Bronchial epithelial cell (primary cell): ENCODE results near the gene ANKRD44. TPM values are rescaled to one million over a fixed set of nuclear protein-coding genes. Genes with fewer than 3 reads are reported as not detected.

ENCODE experiments used
- DNase-seq: peaks from one replicate; pipeline ENCODE4 v3.0.0-alpha.2; 2010; ENCODE audit warnings: low read depth
- FAIRE-seq: peaks from 2 replicates; lab custom pipeline; 2011; peaks lifted over from hg19 to GRCh38; lab: Jason Lieb, UNC
- H3K27me3 ChIP-seq: 2 replicates; pipeline ENCODE4 v1.5.1; 2011; ENCODE audit warnings: low read length; ENCODE audit not compliant: control insufficient read depth, insufficient read depth
- H3K36me3 ChIP-seq: 2 replicates; pipeline ENCODE4 v1.5.1; 2011; ENCODE audit warnings: low read length; ENCODE audit not compliant: control insufficient read depth, insufficient read depth
- H3K4me3 ChIP-seq: 2 replicates; pipeline ENCODE4 v1.5.1; 2011; ENCODE audit warnings: mild to moderate bottlenecking, low read depth, low read length, control low read depth
- total RNA-seq: library from RNA; depleted of rRNA; stranded (reverse); fragments of >200 nt; gene quantifications from 2 replicates; pipeline ENCODE4 v1.2.1, GENCODE V29; 2014
- TF ChIP-seq, protein P1 (sequence below): IDR thresholded peaks from 2 replicates; pipeline ENCODE4 v1.5.1; 2011; ENCODE audit warnings: mild to moderate bottlenecking, moderate library complexity, low read length, control low read depth, inconsistent platforms; ENCODE audit not compliant: insufficient read depth, severe bottlenecking

Gene ANKRD44
- total RNA-seq, 1 donor from 2014 or later, result 0.26 TPM

DNA sequence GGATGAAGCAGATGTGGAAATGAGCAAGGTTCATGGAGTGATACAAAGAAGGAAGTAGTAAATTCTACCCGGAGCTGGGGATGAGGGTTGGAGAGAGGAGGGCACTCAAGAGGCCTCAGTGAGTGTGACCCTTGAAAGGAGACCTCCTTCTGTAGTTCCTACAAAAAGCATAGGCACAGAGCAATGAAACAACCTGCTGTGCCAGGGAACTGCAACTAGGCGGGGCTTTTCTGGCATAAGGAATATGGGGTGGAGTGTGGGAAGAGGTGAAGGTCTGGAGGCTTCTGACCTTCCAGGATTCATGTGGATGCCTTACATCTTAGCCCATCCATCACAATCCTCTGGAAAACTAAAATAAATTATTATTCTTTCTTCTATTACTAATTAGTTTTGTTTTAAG, 358.6 kb downstream of the ANKRD44 start:
- Histone ChIP-seq H3K27me3 (no peaks in the 10 kb centered on the region), H3K4me3 (no peak overlapping the region), H3K36me3 (no peaks in the 10 kb centered on the region)
- TF ChIP-seq, protein P1, sequence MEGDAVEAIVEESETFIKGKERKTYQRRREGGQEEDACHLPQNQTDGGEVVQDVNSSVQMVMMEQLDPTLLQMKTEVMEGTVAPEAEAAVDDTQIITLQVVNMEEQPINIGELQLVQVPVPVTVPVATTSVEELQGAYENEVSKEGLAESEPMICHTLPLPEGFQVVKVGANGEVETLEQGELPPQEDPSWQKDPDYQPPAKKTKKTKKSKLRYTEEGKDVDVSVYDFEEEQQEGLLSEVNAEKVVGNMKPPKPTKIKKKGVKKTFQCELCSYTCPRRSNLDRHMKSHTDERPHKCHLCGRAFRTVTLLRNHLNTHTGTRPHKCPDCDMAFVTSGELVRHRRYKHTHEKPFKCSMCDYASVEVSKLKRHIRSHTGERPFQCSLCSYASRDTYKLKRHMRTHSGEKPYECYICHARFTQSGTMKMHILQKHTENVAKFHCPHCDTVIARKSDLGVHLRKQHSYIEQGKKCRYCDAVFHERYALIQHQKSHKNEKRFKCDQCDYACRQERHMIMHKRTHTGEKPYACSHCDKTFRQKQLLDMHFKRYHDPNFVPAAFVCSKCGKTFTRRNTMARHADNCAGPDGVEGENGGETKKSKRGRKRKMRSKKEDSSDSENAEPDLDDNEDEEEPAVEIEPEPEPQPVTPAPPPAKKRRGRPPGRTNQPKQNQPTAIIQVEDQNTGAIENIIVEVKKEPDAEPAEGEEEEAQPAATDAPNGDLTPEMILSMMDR, result no peak
- DNase-seq, result no peak
- FAIRE-seq, result no peak

DNA sequence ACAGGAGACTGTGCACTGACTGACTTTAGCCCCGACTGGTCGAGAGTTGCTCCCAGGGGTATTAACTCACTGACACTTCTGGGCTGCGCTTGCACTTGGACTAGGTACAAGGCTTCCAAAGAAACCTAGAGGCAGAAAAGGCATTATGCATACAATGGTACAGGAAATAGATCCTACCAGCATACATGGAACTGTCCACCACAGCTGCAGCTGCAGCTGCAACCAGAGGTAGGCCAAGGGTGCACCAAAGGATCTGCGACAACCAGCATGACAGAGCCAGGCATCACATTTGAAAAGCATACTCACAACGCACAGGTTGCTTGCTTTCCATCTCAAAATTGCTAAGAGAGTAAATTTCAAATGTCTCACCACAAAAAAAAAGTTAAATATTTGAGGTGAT, 361.5 kb downstream of the ANKRD44 start:
- FAIRE-seq, result peak; percentile 66
- no peak overlapping the region for H3K4me3 ChIP-seq
- TF ChIP-seq, protein P1, result no peak
- H3K27me3 ChIP-seq, result no peaks in the 10 kb centered on the region
- no peaks in the 10 kb centered on the region for H3K36me3 ChIP-seq
- DNase-seq, result no peak

DNA sequence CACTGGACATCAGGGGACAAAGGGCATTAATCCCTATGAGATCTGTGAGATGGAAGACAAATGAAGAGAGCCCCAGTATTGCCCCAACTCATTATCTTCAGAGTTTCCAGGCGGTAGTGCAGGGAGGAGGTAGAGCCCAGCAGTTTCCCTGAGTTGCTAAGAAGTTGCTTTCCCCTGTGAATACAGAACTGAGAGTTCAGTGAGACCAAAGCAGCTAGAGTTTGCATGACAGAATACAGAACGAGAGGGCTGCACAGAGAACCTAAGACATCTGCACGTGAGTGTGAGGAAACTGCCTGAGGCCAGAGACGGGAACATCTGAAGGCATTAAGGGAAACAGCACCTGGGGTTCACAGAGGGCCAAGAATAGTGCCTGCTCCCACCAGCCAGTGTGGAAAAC, 366.0 kb downstream of the ANKRD44 start:
- H3K36me3 ChIP-seq, result no peaks in the 10 kb centered on the region
- no peak for FAIRE-seq
- no peak for DNase-seq
- TF ChIP-seq, protein P1, result no peak
- no peak overlapping the region for H3K4me3 ChIP-seq
- no peaks in the 10 kb centered on the region for H3K27me3 ChIP-seq

DNA sequence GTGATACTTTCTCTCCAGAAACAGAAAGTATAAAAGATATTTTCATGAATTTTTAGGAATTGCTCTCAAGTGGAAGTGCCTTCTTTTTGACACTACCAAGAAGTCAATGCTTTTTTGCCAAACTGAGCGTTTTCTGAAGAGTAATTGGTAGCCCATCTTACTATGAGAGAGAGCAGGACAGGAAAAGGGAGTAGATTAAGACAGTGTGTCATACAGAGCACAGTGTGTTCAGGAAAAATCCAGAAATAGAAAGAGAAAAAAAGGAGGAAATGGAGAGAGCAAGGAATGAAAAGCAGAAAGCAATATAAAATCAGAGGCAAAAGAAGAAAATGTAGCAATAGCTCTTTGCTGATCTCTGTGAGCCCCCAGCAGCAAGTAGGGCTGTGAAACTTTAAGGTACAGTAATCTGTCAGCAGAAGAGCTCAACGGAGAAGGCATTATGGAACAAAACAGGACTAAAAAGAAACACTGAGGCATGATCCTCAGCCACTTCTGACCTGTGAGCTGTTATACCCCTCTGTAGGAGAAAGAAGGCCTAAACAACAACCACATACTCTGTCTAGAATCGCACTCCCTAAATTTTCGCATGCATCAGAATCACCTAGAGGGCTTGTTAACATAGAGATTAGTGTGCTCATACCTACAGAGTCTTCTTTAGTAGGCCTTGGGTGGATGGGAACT, 369.0 kb downstream of the ANKRD44 start:
- FAIRE-seq, result no peak
- TF ChIP-seq, protein P1, result no peak
- DNase-seq, result no peak
- Histone ChIP-seq H3K4me3 (no peak overlapping the region), H3K36me3 (no peaks in the 10 kb centered on the region), H3K27me3 (no peaks in the 10 kb centered on the region)

DNA sequence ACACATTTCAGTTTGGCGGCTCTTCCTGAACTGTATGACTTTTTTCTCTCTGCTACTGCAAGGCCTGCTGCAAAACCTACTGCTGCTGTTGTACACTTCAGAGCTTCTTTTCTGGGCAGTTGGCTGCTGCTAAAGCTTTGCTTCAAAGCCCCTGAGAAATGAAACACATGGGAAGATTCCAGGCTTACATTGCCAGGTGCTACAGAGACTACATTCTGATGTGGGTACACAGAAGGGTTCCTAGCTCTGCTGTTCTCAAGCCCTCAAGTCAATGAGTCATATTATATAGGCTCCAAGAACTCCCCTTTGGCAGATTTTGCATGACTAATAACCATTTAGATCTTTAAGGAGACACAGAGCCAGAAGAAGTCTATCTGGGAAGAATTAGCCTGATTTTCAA, 371.2 kb downstream of the ANKRD44 start:
- Histone ChIP-seq H3K4me3 (no peak overlapping the region), H3K27me3 (no peaks in the 10 kb centered on the region), H3K36me3 (no peaks in the 10 kb centered on the region)
- peak; percentile 71 for DNase-seq
- TF ChIP-seq, protein P1, result no peak
- no peak for FAIRE-seq

Other genes with a start within 250 kb of the ANKRD44 start
- 115 and 141 TPM in 2 replicates for gene SF3B1, start 124.2 kb upstream of the ANKRD44 start, total RNA-seq
- gene COQ10B, start 142.8 kb upstream of the ANKRD44 start, total RNA-seq, result 33.7 and 35.5 TPM in 2 replicates
- gene HSPD1, start 189.1 kb upstream of the ANKRD44 start, total RNA-seq, result 391 and 438 TPM in 2 replicates
- gene HSPE1, start 189.6 kb upstream of the ANKRD44 start, total RNA-seq, result 76.7 and 83.7 TPM in 2 replicates
- 15.0 and 22.1 TPM in 2 replicates for gene MOB4, start 205.3 kb upstream of the ANKRD44 start, total RNA-seq